Lung (tissue), 12 donors: ENCODE data around the gene FSTL1. TPM values are rescaled to one million over a fixed set of nuclear protein-coding genes. Genes with fewer than 3 reads are reported as not detected.

ENCODE experiments used
- ATAC-seq: fragments of 200-7000 bp; cut with Tn5 transposase; one replicate; pipeline ENCODE4 v1.9.1; 2020; ENCODE audit warnings: moderate number of reproducible peaks; ENCODE audit not compliant: insufficient read depth, low FRiP score
- DNase-seq, 3 donors: peaks; one replicate each; pipeline ENCODE4 v3.0.0-alpha.2; 2013 to 2017
- H3K27ac ChIP-seq, 2 donors: one replicate each; pipeline ENCODE4 v1.5.1; 2013; ENCODE audit warnings: mild to moderate bottlenecking in 2 of 2, moderate library complexity in 2 of 2, control low read depth in 1 of 2, inconsistent platforms in 1 of 2, low read depth in 1 of 2, low read length in 1 of 2
- H3K27me3 ChIP-seq, 3 donors: one replicate each; pipeline ENCODE4 v1.5.1; 2013; ENCODE audit warnings: low read length in 2 of 3; ENCODE audit not compliant: control insufficient read depth in 3 of 3, insufficient read depth in 3 of 3
- H3K36me3 ChIP-seq, 4 donors: one replicate each; pipeline ENCODE4 v1.5.1; 2013; ENCODE audit warnings: low read length in 4 of 4, mild to moderate bottlenecking in 1 of 4, moderate library complexity in 1 of 4; ENCODE audit not compliant: control insufficient read depth in 4 of 4, insufficient read depth in 4 of 4
- H3K4me1 ChIP-seq, 5 donors: one replicate each; pipeline ENCODE4 v1.5.1; 2013; ENCODE audit warnings: low read length in 5 of 5, mild to moderate bottlenecking in 2 of 5, moderate library complexity in 1 of 5; ENCODE audit not compliant: control insufficient read depth in 5 of 5, insufficient read depth in 5 of 5
- H3K4me3 ChIP-seq: one replicate; pipeline ENCODE4 v1.5.1; 2013; ENCODE audit warnings: mild to moderate bottlenecking, control low read depth, moderate library complexity
- H3K9ac ChIP-seq, 2 donors: one replicate each; pipeline ENCODE4 v1.5.1; 2013; ENCODE audit warnings: low read length in 2 of 2, control low read depth in 1 of 2; ENCODE audit not compliant: insufficient read depth in 1 of 2
- H3K9me3 ChIP-seq, 4 donors: one replicate each; pipeline ENCODE4 v1.5.1; 2013; ENCODE audit warnings: low read length in 3 of 4, mild to moderate bottlenecking in 1 of 4, moderate library complexity in 1 of 4; ENCODE audit not compliant: control insufficient read depth in 4 of 4, insufficient read depth in 3 of 4
- CTCF ChIP-seq: IDR thresholded peaks from 2 replicates; pipeline ENCODE4 v1.5.1; 2012; ENCODE audit warnings: mild to moderate bottlenecking; ENCODE audit errors: control extremely low read depth, extremely low read depth
- WGBS, 2 donors: extraction: QIAGEN DNeasy Blood & Tissue Kit; methylation state at CpG; one replicate each; pipeline ENCODE4 v1.1.7; 2013; 5-methylcytosine and 5-hydroxymethylcytosine counted together
- polyA plus RNA-seq, 2 donors: library from polyadenylated mRNA; stranded (reverse); fragments of 200-250 nt; gene quantifications; one replicate each; pipeline ENCODE4 v1.2.1, GENCODE V29; 2013
- total RNA-seq, 2 donors: library from RNA; depleted of rRNA in 1 of 2; stranded (reverse); fragments of >200 nt in 1 of 2; gene quantifications; one replicate each; pipeline ENCODE4 v1.2.1, GENCODE V29; 2014 to 2021
- donor health status: control.
- donor health status: control.
- donor health status: Bipolar disorder and iron deficiency.
- donor health status: healthy.
- donor health status: DM: yes; HTN: yes; CAD: no.

FSTL1 gene
- total and polyA plus RNA-seq, 4 donors: 24.9 to 544 (median 192) TPM

DNA sequence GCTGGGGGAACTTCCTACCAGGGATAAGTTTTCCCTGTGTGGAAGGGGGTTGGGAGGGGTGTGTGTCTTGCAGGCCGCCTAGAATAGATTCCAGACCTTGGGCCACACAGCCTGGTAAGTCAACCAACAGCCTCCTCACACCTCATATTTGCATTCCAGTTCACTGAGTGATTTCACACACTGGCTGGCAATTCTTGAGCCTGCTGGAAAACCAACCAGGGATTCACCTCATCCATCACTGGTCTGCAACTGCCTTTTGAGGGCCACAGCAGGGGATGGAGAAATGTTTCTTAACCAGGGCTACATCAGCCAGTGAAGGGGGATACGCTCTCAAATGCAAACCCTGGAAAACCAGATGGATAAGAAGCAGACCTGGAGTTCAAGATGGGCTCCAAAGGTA, 2.0 kb downstream of the FSTL1 start:
- no peak overlapping the region for H3K4me3 ChIP-seq
- H3K27me3 ChIP-seq: no peaks in the 10 kb centered on the region
- H3K9ac ChIP-seq: peak overlapping the region in 1 of 2 donors; percentile 89
- ATAC-seq (peak; percentile 24), DNase-seq (peak; percentile 47 to 69 (median 68))
- peak overlapping the region; percentile 45 to 95 for H3K27ac ChIP-seq
- 73 to 81% methylated on average over 2 of the region's 2 CpGs for WGBS, 2 donors
- peaks cover 0 to 7% (median 3%) of the 10 kb centered on the region in 4 donors for H3K36me3 ChIP-seq
- TF ChIP-seq CTCF: no peak
- H3K4me1 ChIP-seq: peaks cover 7 to 37% (median 19%) of the 10 kb centered on the region in 5 donors
- no peaks in the 10 kb centered on the region for H3K9me3 ChIP-seq

- Histone ChIP-seq H3K9ac (no peak overlapping the region), H3K9me3 (no peaks in the 10 kb centered on the region), H3K27me3 (no peaks in the 10 kb centered on the region), H3K36me3 (peaks cover 0 to 10% (median 3%) of the 10 kb centered on the region in 4 donors), H3K4me1 (peaks cover 7 to 41% (median 22%) of the 10 kb centered on the region in 5 donors), H3K27ac (no peak overlapping the region), H3K4me3 (no peak overlapping the region)
- ATAC-seq (no peak), DNase-seq (no peak)
- 82 to 100% methylated on average over 1 of the region's 1 CpG for WGBS, 2 donors
- no peak for TF ChIP-seq CTCF
Observed at GRCh38 chr3:120446891-120447668, 3.7 kb downstream of the FSTL1 start.

DNA sequence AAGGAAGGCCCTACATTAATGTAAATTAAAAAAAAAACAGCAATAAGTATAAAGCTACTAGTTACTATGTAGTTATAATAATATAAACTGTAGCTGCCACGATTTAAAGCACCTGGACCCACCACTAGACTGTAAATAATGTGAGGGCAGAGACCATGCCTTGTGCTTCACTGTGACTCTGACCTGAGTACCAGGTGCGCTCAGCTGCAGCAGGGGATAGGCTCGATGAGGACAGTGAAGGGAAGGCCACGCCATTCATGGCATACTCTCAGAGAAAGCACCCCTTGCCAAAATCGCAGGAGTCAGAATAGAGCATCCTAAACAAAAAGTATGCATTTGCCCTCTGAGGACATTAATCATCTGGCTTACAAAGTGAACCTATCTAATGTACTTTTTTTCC, 5.1 kb downstream of the FSTL1 start:
- WGBS, 2 donors: 89 to 94% methylated on average over 5 of the region's 5 CpGs
- no peak for ATAC-seq
- DNase-seq: no peak
- Histone ChIP-seq H3K4me3 (no peak overlapping the region), H3K36me3 (peaks cover 1 to 16% (median 7%) of the 10 kb centered on the region in 4 donors), H3K9me3 (no peaks in the 10 kb centered on the region), H3K27ac (peak overlapping the region in 1 of 2 donors; percentile 35), H3K4me1 (peaks cover 7 to 38% (median 26%) of the 10 kb centered on the region in 5 donors), H3K27me3 (no peaks in the 10 kb centered on the region), H3K9ac (no peak overlapping the region)
- TF ChIP-seq CTCF: no peak
